Measurements from ENCODE around the gene ENOPH1. TPM values are rescaled to one million over a fixed set of nuclear protein-coding genes. Genes with fewer than 3 reads are reported as not detected.

Gene ENOPH1
- total RNA-seq: 38.7 and 39.3 TPM in 2 replicates

DNA sequence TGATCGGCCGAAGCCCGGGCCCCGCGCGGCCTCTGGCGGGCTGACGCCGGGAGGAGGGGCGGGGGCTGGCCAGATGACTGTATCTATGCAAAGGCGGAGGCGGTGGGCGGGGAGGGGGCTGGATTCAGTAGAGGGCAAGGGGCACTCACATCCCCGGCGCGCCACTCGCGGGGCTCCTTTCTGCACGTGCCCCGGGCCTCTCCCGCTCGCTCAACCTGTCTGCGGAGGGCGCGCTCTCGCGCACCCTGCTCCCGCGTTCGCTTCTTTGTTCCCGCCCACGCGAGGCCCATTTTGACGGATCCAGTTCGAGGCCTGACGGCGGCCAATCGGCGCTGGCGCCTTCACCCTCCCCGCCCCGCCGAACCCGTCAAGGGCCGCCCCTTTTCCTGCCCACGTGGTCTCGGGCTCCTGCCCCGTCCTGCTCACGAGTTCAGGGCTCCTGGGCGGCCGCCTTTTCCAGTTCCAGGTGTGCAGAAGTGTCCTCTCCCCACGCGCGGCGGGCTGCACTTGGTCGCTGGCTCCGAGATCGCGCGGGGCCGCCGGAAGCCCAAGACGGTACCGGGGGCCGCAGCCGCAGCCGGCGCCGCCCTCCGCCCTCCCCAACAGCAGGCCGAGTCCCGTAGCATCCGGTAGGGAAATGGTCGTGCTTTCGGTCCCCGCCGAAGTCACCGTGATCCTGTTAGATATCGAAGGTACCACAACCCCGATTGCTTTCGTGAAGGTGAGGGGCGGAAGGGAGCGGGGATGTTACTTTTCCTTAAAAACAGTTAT is at the start of gene ENOPH1, which contains the start of gene HNRNPDL:
TSS of gene ENOPH1 (plus strand) at position 398 of the 771 bp plus-strand sequence. CDS start at position 638, 240 bp downstream.
TSS of gene HNRNPDL (minus strand) at position 270 of the 771 bp plus-strand sequence. CDS start 772 bp downstream, outside the sequence.

Other genes starting within 250 kb of the ENOPH1 start
- 23.4 and 39.3 TPM in 2 replicates for gene HNRNPD, start 56.6 kb upstream of the ENOPH1 start, total RNA-seq
- 88.5 and 105 TPM in 2 replicates for gene HNRNPDL, start 128 bp upstream of the ENOPH1 start, total RNA-seq
- 8.3 and 11.2 TPM in 2 replicates for gene TMEM150C, start 131.4 kb downstream of the ENOPH1 start, total RNA-seq